GM11168 (cell line): ENCODE data around the gene PLEK.

Source experiments
- in situ Hi-C: fragments of 300-500 bp; cut with MboI; formaldehyde crosslinking; loops from one replicate; pipeline ENCODE4 v1.12.0; 2022; ENCODE audit warnings: low sequenced_read_pairs; ENCODE audit not compliant: unreplicated experiment

PLEK gene

GRCh38 chr2:68412127-68412819, 47.2 kb downstream of the PLEK start:
- in situ Hi-C loops, result no loop called here

- in situ Hi-C loops, result no loop called here
These were observed 48.4 kb downstream of the PLEK start for GRCh38 chr2:68413466-68413865.

GRCh38 chr2:68414452-68414851, 49.4 kb downstream of the PLEK start:
- in situ Hi-C loops, result no loop called here

- in situ Hi-C loops, result no loop called here
These were observed 49.8 kb downstream of the PLEK start for GRCh38 chr2:68414876-68415275.

GRCh38 chr2:68415521-68415920, 50.4 kb downstream of the PLEK start:
- in situ Hi-C loops, result no loop called here

- in situ Hi-C loops, result no loop called here
These were observed 51.1 kb downstream of the PLEK start for GRCh38 chr2:68416081-68416675.

- in situ Hi-C loops, result no loop called here
These were observed 52.8 kb downstream of the PLEK start for GRCh38 chr2:68417926-68418325.

GRCh38 chr2:68418419-68418818, 53.3 kb downstream of the PLEK start:
- in situ Hi-C loops, result no loop called here

- in situ Hi-C loops, result no loop called here
These were observed 53.8 kb downstream of the PLEK start for GRCh38 chr2:68418855-68419254.

GRCh38 chr2:68420254-68420910, 55.3 kb downstream of the PLEK start:
- in situ Hi-C loops, result no loop called here

- in situ Hi-C loops, result no loop called here
These were observed 59.0 kb downstream of the PLEK start for GRCh38 chr2:68423966-68424650.

GRCh38 chr2:68425503-68425902, 60.4 kb downstream of the PLEK start:
- in situ Hi-C loops, result no loop called here

- in situ Hi-C loops, result no loop called here
These were observed 61.4 kb downstream of the PLEK start for GRCh38 chr2:68426446-68426845.

GRCh38 chr2:68426848-68427579, 61.9 kb downstream of the PLEK start:
- in situ Hi-C loops, result no loop called here

GRCh38 chr2:68428126-68428525, 63.0 kb downstream of the PLEK start:
- in situ Hi-C loops, result no loop called here

GRCh38 chr2:68428746-68429145, 63.7 kb downstream of the PLEK start:
- in situ Hi-C loops, result no loop called here

- in situ Hi-C loops, result no loop called here
These were observed 64.3 kb downstream of the PLEK start for GRCh38 chr2:68429311-68429826.

- in situ Hi-C loops, result loop anchor here (5.0 kb wide), 1 partner anchor 39 kb away; no protein-coding TSS in a partner anchor
These were observed 66.4 kb downstream of the PLEK start for GRCh38 chr2:68431316-68431972.
